ENCODE results near the gene CFAP92.

CFAP92 gene

DNA sequence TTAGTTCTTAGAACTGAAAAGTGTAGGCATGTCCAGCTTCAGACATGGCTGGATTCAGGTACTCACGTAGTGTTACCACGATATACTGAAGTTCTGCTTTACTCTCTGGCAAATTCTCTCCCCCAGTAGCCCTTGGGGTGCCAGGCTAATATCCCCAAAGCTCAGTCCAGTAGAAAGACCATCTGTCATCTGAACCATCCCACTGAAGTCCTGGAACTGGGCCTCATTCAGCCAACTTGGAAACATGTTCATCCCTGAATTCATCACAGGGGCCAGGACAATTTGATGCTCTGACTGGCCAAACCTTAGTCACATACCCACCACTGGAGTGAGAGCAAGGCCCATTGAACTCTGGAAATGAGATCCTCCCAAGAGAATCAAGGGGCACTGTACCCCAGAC, 15.4 kb upstream of the CFAP92 start:
- H3K4me3 ChIP-seq (ENCODE audit: low read length), result no peak overlapping the region
- H4K8ac ChIP-seq (ENCODE audit: low read depth, low read length), result no peak overlapping the region
- no peaks in the 10 kb centered on the region for H3K36me3 ChIP-seq (ENCODE audit: control insufficient read depth, insufficient read depth, low read length)
- H3K23ac ChIP-seq (ENCODE audit: low read length), result no peak overlapping the region
- no peaks in the 10 kb centered on the region for H3K4me1 ChIP-seq (ENCODE audit: control insufficient read depth, low read depth, low read length)
- H3K4me2 ChIP-seq (ENCODE audit: low read length), result no peak overlapping the region
- peaks cover 2% of the 10 kb centered on the region for H3K27me3 ChIP-seq (ENCODE audit: insufficient read depth, low read length, poor library complexity)
- H3K9ac ChIP-seq (ENCODE audit: low read length), result no peak overlapping the region
- H3K79me1 ChIP-seq (ENCODE audit: low read length), result no peaks in the 10 kb centered on the region
- DNase-seq, result no peak
- H2AK5ac ChIP-seq (ENCODE audit: low read length), result no peak overlapping the region
- WGBS (ENCODE audit: extremely low coverage, insufficient coverage, low lambda C conversion rate), result no CpG with 5 or more reads among the region's 2 CpGs
- no peak overlapping the region for H2BK15ac ChIP-seq (replicated peaks; ENCODE audit: low read depth)
- no peak overlapping the region for H3K18ac ChIP-seq (ENCODE audit: low read length)
- no peak overlapping the region for H4K5ac ChIP-seq (ENCODE audit: low read length)
- no peak overlapping the region for H3K4ac ChIP-seq (ENCODE audit: low read depth, low read length)
- H3K27ac ChIP-seq (ENCODE audit: low read depth, low read length), result no peak overlapping the region
- H3K56ac ChIP-seq (ENCODE audit: low read length), result no peak overlapping the region
- no peaks in the 10 kb centered on the region for H3K79me2 ChIP-seq (ENCODE audit: control insufficient read depth, insufficient read depth, low read length)
- H2BK120ac ChIP-seq (ENCODE audit: low read depth, low read length), result no peak overlapping the region
- H2BK5ac ChIP-seq (ENCODE audit: low read length), result no peak overlapping the region

DNA sequence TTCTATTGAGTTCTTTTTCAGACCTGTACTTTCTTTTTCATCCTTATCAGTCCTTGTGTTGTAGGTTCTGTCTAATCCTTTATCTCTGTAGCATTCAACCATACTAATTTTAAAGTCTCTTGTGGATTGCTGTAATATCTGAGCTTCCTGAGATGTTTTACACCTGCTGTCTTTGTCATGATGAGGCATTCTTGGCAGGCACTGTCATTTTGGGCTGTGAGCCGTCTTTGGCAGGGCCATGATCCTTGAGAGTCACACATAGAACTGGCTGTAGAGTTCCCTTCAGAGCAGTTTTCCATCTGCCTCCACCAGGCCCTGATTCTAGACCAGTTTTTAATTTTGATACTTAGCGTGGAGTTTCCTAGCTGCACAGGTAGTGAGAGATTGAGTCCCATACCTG, 13.9 kb upstream of the CFAP92 start:
- H2BK120ac ChIP-seq (ENCODE audit: low read depth, low read length), result no peak overlapping the region
- no peak overlapping the region for H4K5ac ChIP-seq (ENCODE audit: low read length)
- H3K36me3 ChIP-seq (ENCODE audit: control insufficient read depth, insufficient read depth, low read length), result no peaks in the 10 kb centered on the region
- no peak overlapping the region for H3K56ac ChIP-seq (ENCODE audit: low read length)
- H4K8ac ChIP-seq (ENCODE audit: low read depth, low read length), result no peak overlapping the region
- no peak overlapping the region for H3K27ac ChIP-seq (ENCODE audit: low read depth, low read length)
- H3K4me1 ChIP-seq (ENCODE audit: control insufficient read depth, low read depth, low read length), result no peaks in the 10 kb centered on the region
- H2AK5ac ChIP-seq (ENCODE audit: low read length), result no peak overlapping the region
- peaks cover 15% of the 10 kb centered on the region for H3K27me3 ChIP-seq (ENCODE audit: insufficient read depth, low read length, poor library complexity)
- H3K4me3 ChIP-seq (ENCODE audit: low read length), result no peak overlapping the region
- H3K4me2 ChIP-seq (ENCODE audit: low read length), result no peak overlapping the region
- H3K9ac ChIP-seq (ENCODE audit: low read length), result no peak overlapping the region
- no peaks in the 10 kb centered on the region for H3K79me2 ChIP-seq (ENCODE audit: control insufficient read depth, insufficient read depth, low read length)
- no peak overlapping the region for H2BK15ac ChIP-seq (replicated peaks; ENCODE audit: low read depth)
- no CpG with 5 or more reads among the region's 2 CpGs for WGBS (ENCODE audit: extremely low coverage, insufficient coverage, low lambda C conversion rate)
- H3K18ac ChIP-seq (ENCODE audit: low read length), result no peak overlapping the region
- no peaks in the 10 kb centered on the region for H3K79me1 ChIP-seq (ENCODE audit: low read length)
- no peak for DNase-seq
- H3K23ac ChIP-seq (ENCODE audit: low read length), result no peak overlapping the region
- H2BK5ac ChIP-seq (ENCODE audit: low read length), result no peak overlapping the region
- no peak overlapping the region for H3K4ac ChIP-seq (ENCODE audit: low read depth, low read length)

DNA sequence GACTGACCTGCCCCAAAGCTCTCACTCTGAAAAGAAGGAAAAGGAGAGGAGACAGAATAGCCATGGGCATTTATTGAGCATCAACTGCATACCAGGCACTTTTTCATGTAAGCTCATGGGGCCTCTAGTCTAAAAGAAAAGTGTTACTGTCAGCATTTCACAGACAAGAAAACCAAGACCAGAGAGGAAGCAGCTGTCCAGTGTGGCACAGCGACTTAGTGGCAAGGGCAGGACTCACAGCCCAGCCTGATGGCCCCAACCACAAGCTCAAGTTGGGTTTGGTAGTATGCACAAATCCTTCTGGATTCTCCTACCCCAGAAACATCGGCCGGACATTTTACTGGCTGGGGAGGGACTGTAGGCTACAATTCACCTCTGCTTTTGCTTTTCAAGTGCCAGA, 13.0 kb upstream of the CFAP92 start:
- H2BK5ac ChIP-seq (ENCODE audit: low read length), result no peak overlapping the region
- no peaks in the 10 kb centered on the region for H3K79me1 ChIP-seq (ENCODE audit: low read length)
- no peak overlapping the region for H4K8ac ChIP-seq (ENCODE audit: low read depth, low read length)
- H3K79me2 ChIP-seq (ENCODE audit: control insufficient read depth, insufficient read depth, low read length), result no peaks in the 10 kb centered on the region
- no peak overlapping the region for H4K5ac ChIP-seq (ENCODE audit: low read length)
- H2AK5ac ChIP-seq (ENCODE audit: low read length), result no peak overlapping the region
- H3K4ac ChIP-seq (ENCODE audit: low read depth, low read length), result no peak overlapping the region
- no peak overlapping the region for H3K4me3 ChIP-seq (ENCODE audit: low read length)
- H3K18ac ChIP-seq (ENCODE audit: low read length), result no peak overlapping the region
- H2BK15ac ChIP-seq (replicated peaks; ENCODE audit: low read depth), result no peak overlapping the region
- no peaks in the 10 kb centered on the region for H3K4me1 ChIP-seq (ENCODE audit: control insufficient read depth, low read depth, low read length)
- no peak overlapping the region for H2BK120ac ChIP-seq (ENCODE audit: low read depth, low read length)
- WGBS (ENCODE audit: extremely low coverage, insufficient coverage, low lambda C conversion rate), result no CpG with 5 or more reads among the region's 3 CpGs
- H3K36me3 ChIP-seq (ENCODE audit: control insufficient read depth, insufficient read depth, low read length), result no peaks in the 10 kb centered on the region
- no peak overlapping the region for H3K23ac ChIP-seq (ENCODE audit: low read length)
- no peak overlapping the region for H3K56ac ChIP-seq (ENCODE audit: low read length)
- no peak for DNase-seq
- H3K27me3 ChIP-seq (ENCODE audit: insufficient read depth, low read length, poor library complexity), result peaks cover 24% of the 10 kb centered on the region
- H3K27ac ChIP-seq (ENCODE audit: low read depth, low read length), result no peak overlapping the region
- no peak overlapping the region for H3K4me2 ChIP-seq (ENCODE audit: low read length)
- no peak overlapping the region for H3K9ac ChIP-seq (ENCODE audit: low read length)

DNA sequence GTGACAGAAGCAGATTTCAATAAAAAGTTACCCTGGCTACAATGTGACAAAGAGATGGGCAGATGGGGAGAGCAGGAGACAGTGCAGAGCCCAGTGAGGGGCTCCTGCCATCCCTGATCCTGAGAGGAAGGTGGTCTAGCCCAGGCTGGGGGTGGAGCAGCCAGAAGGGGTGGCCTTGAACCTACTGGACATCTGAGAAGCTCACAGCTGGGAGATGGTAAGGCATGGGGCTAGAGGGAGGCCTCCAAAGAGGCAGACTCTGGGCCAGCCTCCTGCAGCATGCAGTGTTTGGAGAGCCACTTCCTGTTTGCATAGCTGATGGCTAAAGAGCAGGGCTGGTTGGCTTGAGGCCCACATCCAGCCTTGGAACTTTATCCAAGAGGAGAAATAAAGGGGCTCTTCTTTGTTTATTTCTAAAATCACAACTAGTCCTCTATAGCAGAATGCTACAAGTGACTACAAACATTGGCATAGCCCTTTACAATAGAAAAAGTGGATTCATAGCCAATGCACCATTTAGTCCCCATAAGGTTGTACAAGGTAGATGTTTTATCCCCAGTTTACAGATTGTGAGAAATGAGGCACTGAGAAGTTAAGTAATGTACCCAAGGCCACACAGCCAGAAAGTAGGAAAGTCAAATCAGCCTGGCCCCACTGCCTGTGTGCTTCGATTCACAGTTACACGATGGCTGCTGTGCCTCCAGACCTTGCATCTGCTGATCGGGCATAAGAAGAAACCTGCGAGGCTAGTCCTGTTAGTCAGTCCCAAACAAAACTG, 11.8 kb upstream of the CFAP92 start:
- Histone ChIP-seq H2BK15ac (replicated peaks; ENCODE audit: low read depth) (no peak overlapping the region), H3K18ac (ENCODE audit: low read length) (no peak overlapping the region), H3K36me3 (ENCODE audit: control insufficient read depth, insufficient read depth, low read length) (no peaks in the 10 kb centered on the region), H2BK120ac (ENCODE audit: low read depth, low read length) (no peak overlapping the region), H3K23ac (ENCODE audit: low read length) (no peak overlapping the region), H3K4me2 (ENCODE audit: low read length) (no peak overlapping the region), H3K27me3 (ENCODE audit: insufficient read depth, low read length, poor library complexity) (peaks cover 35% of the 10 kb centered on the region), H3K79me1 (ENCODE audit: low read length) (no peaks in the 10 kb centered on the region), H3K27ac (ENCODE audit: low read depth, low read length) (no peak overlapping the region), H3K4ac (ENCODE audit: low read depth, low read length) (no peak overlapping the region), H4K5ac (ENCODE audit: low read length) (no peak overlapping the region), H3K79me2 (ENCODE audit: control insufficient read depth, insufficient read depth, low read length) (no peaks in the 10 kb centered on the region), H3K9ac (ENCODE audit: low read length) (no peak overlapping the region), H4K8ac (ENCODE audit: low read depth, low read length) (no peak overlapping the region), H3K4me1 (ENCODE audit: control insufficient read depth, low read depth, low read length) (peaks cover 1% of the 10 kb centered on the region), H3K56ac (ENCODE audit: low read length) (no peak overlapping the region), H2AK5ac (ENCODE audit: low read length) (no peak overlapping the region), H3K4me3 (ENCODE audit: low read length) (no peak overlapping the region), H2BK5ac (ENCODE audit: low read length) (no peak overlapping the region)
- DNase-seq, result no peak
- WGBS (ENCODE audit: extremely low coverage, insufficient coverage, low lambda C conversion rate), result no CpG with 5 or more reads among the region's 4 CpGs

DNA sequence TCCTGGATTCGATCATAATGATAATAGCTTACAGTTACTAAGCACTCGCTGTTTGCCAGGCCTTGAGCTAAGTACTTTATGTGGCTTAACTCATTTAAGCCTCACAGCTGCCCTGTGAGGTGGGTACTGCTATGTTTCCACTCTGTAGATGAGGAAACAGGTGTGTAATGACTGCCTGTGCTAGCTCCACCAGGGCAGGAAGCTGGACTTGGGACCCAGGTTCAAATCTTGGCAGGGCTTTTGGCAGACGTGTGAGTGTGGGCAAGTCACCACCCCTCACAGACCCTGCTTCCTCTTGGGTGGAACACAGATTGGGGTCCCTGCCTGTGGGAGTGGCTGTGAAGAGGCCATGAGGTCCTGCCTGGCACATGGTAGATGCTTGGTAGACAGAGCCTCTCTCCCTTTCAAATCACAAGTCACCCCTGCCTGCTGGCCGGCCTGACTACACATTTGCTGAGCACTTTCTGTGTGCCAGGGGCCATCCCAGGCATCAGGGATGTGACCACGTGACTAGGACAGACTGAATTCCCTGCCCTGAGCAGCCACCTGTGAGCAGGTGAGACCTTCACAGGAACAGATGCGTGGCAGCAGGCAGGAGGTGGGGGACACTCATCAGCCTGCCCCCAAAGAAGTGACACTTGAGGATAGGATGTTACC, 10.9 kb upstream of the CFAP92 start:
- no CpG with 5 or more reads among the region's 6 CpGs for WGBS (ENCODE audit: extremely low coverage, insufficient coverage, low lambda C conversion rate)
- no peak for DNase-seq
- Histone ChIP-seq H3K4me3 (ENCODE audit: low read length) (no peak overlapping the region), H3K9ac (ENCODE audit: low read length) (no peak overlapping the region), H4K5ac (ENCODE audit: low read length) (no peak overlapping the region), H3K27ac (ENCODE audit: low read depth, low read length) (no peak overlapping the region), H2BK120ac (ENCODE audit: low read depth, low read length) (no peak overlapping the region), H3K36me3 (ENCODE audit: control insufficient read depth, insufficient read depth, low read length) (no peaks in the 10 kb centered on the region), H3K79me1 (ENCODE audit: low read length) (no peaks in the 10 kb centered on the region), H3K27me3 (ENCODE audit: insufficient read depth, low read length, poor library complexity) (peaks cover 45% of the 10 kb centered on the region), H3K23ac (ENCODE audit: low read length) (no peak overlapping the region), H3K56ac (ENCODE audit: low read length) (no peak overlapping the region), H3K4me1 (ENCODE audit: control insufficient read depth, low read depth, low read length) (peaks cover 2% of the 10 kb centered on the region), H2BK15ac (replicated peaks; ENCODE audit: low read depth) (no peak overlapping the region), H3K4me2 (ENCODE audit: low read length) (no peak overlapping the region), H2BK5ac (ENCODE audit: low read length) (no peak overlapping the region), H4K8ac (ENCODE audit: low read depth, low read length) (no peak overlapping the region), H3K4ac (ENCODE audit: low read depth, low read length) (no peak overlapping the region), H3K18ac (ENCODE audit: low read length) (no peak overlapping the region), H2AK5ac (ENCODE audit: low read length) (no peak overlapping the region), H3K79me2 (ENCODE audit: control insufficient read depth, insufficient read depth, low read length) (no peaks in the 10 kb centered on the region)
